NOMO-1 treated with DMSO at 0.1 percent for 48 hours (cell line): ENCODE data around the gene TBC1D7.

ENCODE experiments used
- DNase-seq: peaks from one replicate; lab custom pipeline; 2025; ENCODE audit not compliant: unreplicated experiment; lab: John Stamatoyannopoulos, UW

The TBC1D7 gene

DNA sequence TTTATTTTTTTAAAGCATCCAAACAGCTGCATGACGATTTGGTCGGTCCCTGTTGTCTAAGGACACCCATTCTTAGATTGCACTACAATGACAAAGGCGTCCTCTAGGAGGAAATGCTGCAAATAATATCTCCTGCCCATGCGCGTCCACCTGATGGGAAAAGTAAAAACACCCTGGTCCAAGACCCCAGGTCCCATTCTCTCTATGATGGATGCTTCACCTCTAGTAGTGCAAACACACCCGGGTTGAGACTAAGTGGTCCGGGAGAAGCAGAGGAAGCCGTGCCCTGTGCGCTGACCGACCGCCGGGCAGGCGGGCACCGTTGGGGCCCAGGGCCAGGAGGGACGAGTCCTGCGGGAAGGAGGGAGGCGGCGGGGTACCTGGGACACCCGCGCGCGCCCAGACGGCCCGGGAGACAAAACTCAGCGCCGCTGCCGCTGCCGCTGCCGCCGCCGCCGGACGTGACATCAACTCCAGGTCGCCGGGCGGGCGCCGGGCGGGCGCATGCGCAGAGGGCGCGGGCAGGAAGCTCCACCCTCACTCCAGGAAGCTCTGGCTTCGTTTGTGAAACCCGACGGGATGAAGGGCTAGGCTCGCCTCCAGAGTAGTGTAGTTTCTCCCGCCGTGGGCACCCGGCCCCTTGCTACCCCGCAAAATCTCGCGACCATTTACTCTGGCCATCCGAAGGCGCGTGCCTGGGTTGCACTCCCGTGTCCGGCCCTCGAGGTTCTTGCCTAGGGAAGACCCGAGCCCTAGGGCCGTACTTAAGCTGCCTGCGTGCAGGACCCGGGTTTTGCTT is at the start of gene TBC1D7:
Gene TBC1D7 (minus strand): TSS at position 462 of the 799 bp plus-strand sequence. CDS start 1,639 bp downstream, outside the sequence.
- peak; percentile 81 for DNase-seq

DNA sequence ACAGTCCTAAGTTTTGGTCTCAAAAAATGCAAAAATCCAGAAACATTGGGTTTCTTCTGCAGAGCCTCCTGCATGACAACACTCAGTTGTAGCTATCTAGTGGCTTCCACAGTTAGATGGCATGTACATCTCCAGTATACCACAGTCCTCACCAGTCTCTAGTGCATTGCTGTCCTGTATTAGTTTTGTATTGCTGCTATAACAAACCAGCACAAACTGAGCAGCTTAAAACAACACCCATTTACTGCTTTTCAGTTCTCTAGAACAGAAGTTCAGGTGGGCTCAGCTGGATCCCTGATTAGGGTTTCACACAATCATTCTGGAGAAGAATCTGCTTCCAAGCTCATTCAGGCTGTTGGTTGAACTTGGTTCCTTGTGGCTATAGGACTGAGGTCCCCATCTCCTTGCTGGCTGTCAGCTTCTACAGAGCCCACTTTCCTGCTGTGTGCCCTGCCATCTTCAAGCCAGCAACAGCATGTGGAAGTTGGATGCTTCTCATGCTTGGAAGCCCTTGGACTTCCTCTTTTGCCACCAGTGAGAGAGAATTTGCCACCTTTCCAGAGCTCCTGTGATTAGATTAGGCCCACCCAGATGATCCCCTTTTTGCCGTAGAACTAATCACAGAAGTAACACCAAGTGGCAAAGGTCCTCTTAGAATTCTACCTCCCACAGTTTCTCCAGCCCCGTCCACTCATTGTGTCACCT is 48.9 kb upstream of the TBC1D7 start:
- no peak for DNase-seq

DNA sequence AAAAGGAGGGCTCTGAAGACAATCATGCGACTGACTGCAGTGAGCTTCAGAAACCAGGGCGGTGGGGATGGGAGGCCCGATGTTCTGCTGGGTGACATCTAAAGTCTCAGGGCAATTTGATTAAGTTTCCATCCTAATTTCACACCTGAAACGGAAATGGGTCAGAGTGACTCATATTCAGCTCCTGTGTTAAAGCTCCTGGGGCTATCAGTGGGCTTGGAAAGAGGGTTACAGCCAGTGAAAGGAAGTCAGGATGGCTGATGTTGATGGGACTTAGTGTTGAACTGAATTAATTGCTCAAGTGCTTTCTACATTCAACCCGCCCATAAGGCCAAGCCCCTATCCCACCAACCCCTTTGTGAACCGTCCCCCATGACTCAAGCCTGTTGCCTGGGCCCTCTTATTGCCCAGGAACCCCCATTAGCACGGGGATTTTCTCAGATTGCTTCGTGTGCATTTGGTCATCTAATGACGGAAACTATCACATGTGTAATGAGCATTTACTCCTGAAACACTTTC is 47.1 kb upstream of the TBC1D7 start:
- DNase-seq: no peak

DNA sequence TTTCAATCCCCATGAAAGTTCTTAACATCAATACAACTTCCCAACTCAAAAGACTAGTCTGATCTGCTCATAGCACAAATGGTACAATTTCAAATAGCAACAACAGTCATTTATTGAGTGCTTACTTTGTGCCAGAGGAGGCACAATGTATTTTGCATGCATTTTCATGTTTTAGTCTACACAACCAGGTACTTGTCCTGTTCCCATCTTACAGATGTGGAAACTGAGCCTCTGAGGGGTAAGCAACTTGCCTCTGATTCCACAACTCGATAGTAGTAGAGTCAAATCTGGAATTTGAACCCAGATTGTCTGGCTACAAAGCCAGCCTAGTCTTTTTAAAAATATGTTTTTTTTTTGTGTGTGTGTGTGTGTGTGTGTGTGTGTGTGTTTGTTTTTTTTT is 45.6 kb upstream of the TBC1D7 start:
- no peak for DNase-seq

DNA sequence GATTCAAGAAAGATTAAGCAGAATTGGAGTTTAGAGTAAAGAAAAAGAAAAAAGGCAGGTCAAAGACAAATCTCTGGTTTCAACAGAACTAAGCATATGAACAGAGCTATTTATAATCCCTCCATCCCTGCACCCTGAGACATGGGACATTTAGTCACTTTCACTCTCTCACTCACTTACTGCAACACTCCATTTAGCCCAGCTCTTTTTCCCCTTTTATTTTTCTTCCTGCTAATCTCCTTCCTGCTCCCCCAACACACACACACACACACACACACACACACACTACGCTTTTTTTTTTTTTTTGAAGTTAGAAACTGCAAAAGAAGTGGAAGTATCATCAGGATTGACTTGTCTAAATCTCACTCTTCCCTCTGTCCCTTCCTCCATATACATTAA is 45.1 kb upstream of the TBC1D7 start:
- DNase-seq: no peak

DNA sequence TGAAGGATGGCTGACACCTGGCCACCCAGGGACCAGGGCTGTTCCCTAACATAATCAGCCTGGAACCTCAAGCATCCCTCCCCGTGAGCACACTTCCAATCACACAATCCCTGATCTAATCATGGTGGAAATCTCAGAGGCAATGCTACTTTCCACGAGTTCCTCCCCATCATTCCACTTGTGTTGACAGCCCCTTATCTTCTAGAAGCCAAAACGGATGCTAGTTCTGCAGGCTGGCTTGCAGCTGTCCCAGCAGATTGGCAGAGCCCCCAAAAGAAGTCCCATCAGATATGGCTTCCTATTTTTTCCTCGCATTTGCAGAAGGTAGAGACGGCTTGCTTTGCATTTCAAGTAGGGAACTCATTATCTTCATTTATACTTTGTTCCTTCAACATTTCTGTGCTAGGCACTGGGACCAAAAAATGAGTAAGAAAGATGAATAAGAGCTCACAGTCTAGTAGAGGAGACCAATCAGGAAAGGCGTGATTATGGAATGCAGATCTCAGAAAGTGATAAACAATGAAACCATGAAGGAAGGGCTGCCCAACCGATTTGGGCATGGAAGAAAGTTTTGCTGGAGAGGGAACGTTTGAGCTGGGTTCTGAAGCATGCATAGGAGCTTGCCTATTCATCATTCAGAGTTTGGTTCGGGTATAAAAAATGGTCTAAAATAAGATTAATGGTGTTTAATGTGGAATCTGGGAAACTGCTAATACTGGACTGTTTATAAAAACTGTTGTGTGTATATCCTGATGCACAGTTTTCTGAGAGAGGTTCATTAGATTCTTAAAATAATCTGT is 44.6 kb upstream of the TBC1D7 start:
- no peak for DNase-seq

DNA sequence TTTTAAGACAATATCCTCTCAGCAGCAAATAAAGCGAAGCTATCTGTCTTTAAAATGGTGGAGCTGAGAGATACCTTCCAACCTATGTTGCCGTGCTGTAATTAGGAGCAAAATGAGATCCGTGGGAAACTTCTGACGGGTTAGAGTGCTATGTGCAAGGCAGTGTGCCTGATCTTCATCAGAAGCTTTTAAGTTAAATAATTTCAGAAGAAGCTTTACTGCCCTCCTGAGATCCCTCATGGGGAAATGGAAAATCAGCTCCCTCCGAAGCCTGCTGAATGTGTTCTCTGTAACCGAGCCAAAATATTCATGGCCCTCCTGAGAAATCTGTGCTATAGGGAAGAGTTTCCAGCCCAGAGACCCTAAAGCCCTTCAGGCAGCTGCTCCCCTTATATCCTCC is 43.7 kb upstream of the TBC1D7 start:
- no peak for DNase-seq

DNA sequence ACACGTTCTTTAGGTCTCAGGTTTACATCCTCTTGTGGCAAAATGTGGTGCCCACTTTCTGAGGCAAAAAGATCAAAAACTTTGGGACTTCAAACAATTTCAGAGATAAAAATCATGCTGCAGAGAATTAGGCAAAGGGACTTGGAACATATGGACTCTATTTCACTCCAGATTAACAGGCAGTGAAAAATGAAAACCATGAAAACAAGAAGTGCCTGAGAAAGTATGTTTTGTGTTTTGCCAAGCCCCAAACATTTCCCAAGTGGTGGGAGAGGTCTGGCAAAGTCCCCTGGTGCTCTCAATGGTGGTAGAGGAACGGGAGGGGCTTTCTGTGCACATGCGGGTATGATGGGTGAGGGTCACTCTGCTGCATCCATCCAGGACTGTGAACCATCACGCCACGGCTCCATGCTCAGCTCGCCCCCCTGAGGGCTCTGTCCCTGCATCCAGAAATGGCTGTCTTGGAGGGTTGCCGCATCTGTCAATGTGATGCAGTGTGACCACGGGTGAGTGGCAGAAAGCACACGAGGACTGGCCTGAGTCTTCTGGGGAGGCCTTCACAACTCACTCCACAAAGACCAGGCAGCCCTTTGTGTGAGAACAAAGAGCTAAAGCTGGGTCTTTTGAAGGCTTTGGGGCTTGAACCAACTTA is 43.2 kb upstream of the TBC1D7 start:
- DNase-seq: no peak

DNA sequence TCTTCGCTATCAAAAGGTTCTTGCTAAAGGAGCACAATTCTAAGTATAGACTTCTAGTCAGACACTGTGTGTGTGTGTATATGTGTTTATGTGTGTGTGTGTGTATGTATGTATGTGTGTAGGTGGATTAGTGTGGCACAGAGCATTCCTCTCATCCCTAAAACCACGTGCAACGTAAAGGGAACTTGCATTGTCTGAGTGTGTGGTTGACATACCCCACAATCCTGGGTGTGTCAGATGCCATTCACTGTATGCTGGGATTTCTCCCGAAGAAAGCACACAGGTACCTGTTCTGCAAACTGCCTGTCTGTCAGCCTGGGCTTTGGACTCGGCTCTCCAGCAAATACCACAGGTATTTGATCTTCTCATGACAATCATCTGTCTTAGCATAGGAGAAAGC is 42.3 kb upstream of the TBC1D7 start:
- DNase-seq: no peak

DNA sequence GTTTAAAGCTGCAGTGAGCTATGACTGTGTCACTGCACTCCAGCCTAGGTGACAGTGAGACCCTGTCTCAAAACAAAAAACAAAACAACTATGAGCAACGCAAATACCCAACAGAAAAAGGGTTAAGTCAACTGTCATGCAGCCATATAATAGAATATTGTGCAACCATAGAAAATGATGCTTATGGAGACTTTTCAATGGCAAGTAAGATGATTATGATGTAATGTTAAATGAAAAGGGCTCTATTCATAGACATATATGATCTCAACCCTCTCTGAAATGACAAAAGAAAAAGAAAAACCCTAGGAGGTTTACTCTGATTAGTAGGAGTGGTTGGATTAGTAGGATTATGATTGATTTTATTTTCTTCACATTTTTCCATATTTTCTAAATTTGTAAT is 41.3 kb upstream of the TBC1D7 start:
- no peak for DNase-seq

DNA sequence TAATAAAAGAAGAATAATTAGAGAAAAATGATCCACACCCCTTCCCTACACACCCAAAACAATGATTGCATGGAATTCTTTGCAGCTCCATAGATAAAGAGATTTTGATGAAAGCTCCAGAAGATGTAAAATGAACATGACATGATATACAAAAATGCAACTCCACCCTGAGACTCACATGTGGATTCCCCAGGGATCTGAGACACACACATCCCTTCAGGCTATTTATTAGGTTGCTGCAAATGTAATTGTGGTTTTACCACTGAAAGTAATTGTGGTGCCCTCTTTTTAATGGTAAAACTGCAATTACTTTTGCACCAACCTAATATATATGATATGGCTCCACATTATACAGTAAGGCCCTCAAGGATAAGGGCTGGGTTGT is 40.4 kb upstream of the TBC1D7 start:
- no peak for DNase-seq

DNA sequence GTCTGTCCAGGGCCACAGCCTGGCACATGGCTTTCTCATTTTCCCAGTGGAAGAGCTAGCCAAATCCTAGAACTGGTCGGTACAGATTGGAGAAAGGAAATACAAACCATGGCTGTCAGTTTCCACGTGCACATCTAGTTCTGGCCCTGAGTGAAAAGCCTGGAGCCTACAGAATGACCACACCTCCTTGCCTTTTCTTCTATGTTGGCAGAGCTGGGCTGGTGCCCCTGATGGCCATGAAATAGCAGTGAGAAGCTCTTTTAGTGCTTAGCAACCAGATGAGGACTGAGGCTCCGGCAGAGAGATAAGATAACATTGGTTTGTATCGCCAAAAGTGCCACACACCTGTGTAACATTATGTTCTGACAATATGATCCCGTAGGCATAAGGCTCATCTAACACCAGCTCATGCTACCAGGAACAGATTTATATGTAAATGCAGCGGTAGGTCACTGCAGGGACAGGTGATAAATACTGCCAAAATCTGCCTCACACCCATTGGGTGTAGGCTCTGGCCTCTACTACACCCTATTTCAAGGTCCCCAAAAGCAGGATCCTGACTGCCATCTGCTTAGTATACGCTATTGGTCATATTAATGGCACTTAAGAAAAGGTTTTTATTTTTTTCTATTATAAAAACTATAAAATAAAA is 39.9 kb upstream of the TBC1D7 start:
- DNase-seq: no peak

DNA sequence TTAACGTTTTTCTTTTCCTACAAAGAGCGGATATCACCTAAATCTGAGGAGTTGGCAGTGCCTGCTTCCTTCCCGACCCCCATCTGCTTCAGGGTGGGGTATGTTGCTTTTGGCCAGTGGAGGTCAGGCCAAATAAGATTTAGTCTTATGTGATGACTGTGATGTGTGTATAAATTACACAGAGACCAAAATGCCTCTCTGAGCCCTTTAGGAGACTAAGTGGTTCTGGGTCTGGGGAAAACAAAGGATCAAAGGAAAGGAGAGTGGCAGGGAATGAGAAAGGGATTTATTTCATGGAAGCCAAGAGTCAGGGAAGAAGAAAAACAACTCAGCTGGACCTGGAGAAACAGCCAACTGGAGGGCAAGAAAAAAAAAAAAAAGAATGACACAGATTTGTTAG is 39.1 kb upstream of the TBC1D7 start:
- DNase-seq: no peak

DNA sequence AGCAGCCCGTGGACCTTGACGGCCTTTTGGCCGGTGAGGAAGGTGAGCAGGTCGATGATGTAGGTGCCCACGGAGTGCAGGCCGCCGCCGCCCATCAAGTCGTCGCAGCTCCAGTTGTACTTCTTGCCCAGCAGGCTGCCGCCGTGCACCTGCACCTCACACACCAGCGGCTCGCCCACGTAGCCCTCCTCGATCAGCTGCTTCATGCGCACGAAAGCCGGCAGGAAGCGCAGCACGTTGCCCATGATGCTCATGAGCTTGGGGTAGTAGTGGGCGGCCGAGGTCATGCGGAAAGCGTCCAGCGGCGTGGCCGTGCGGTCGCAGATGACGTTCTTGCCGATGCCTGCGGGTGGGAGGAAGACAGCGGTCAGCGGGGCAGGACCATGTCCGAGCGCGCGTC is 37.0 kb upstream of the TBC1D7 start:
- DNase-seq: no peak

DNA sequence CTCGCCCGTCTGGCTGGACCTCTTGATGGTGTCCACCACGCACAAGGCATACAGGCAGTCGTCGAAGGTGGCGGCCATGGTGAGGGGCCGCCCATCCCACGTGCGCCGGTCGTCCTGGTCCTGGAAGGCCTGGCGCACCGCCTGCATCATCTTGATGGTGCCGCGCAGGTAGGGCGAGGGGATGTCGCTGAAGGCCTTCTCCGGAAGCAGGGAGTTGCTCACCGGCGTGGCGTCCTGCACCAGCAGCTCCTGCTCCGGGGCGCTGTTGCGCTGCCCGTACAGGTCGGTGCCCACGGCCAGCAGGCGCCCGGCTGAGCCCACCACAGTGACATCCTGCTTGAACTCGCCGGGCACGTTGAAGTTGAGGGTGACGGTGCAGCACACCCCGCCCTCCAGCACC is 36.5 kb upstream of the TBC1D7 start:
- no peak for DNase-seq

DNA sequence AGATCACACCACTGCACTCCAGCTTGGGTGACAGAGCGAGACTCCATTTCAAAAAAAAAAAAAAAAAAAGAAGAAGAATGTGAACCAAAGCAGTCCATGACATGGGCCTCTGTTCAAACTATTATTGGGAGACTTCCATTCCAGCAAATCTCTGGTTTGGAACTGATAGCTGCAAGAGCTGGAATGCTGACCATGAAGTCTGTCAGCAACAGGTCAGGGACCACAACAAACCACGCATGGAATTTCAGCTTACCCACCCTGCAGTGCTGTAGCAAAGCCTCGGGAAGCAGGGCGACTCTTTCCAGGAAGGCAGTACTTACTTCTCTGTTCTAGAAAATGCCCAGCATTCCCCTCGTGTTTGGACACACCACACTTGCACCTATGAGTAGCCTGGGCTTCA is 34.1 kb upstream of the TBC1D7 start:
- DNase-seq: no peak

DNA sequence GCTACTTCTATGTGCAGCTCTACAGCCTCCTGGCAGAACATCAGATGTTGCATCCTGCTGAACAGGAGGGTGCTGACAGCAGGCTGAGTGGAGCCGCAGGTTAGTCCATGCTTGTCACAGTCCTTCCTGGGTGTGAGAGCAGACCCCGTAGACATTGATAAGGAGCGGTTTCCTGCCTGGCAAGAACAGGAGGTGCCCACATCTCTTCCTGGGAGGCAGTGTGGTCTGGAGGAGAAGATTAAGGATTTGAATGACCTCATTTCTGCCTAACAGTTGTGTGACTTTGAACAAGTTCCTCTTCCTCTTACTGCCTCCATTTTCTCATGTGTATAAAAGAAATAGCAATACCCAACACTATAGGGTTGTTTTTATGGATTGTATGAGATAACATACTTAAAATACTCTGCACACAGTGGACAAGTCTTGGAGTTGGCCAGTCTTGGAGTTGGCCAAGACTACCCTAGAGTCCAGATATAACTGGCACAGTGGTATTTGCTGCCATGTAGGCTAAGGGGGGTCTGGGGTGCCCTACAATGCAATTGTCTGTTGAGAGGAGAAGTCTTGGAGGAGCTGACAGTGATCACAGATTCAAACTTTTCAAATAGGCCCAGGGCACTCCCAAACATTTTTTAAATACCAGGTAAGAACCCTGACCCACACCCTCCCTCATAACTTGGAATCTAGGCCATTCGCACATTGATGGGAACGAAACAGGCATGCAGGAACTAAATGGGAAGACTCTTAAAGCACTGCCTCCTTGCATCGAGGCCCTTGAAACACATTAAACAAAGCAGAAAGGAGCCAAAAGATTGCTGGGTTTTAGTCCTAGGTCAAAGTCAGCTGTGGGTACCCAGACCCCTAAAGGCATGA is 32.6 kb upstream of the TBC1D7 start:
- peak; percentile 22 for DNase-seq

DNA sequence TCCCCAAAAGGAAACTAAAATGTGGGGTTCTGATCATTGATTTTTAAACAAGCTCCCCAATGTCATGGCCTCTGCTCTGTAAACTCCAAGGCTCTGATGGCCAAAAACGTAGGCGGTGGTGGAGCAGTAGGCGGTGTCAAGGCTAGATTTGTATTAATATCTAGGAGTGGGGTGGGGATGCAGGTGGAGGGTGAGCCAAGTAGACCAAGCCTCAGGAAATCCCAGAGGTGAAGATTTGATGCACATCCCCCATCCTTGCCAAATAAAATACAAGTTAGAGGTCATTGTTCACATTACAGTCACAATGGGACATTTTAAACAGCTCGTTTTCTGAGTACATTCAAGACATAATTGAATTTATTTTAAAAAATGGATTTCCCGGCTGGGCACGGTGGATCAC is 30.9 kb upstream of the TBC1D7 start:
- DNase-seq: no peak

DNA sequence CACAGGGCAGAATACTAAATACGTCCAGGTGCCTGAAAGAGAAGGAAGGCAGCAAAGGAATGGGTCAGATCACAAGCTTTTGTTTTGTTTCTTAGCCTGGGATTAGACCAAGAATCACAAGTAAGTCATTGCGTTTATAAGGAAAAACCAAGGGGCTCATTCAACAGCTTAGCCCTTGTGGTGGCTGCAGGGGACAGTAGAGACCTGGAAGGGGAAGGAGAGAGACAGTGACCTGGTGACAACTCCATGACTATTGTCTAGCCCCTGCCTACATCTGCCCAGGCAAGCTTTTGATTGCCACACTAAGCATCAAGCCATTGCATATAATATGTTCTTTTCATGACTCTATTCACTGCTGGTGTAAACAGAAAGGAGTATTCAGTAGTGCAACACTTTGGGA is 30.2 kb upstream of the TBC1D7 start:
- no peak for DNase-seq
